ENCODE data around the gene ZNF814. TPM values are rescaled to one million over a fixed set of nuclear protein-coding genes. Genes with fewer than 3 reads are reported as not detected.
A peak's percentile ranks its signal among the peaks of the same experiment; 100 is the strongest.
"Not testable (repeated sequence)": the region's sequence is repeated elsewhere in the genome, so short reads cannot be mapped to it uniquely, and the experiment has no call there.

ZNF814 gene
- total and polyA plus RNA-seq, 4 experiments from 2014 or later = 9.3 to 35.3 (median 26.2) TPM

GRCh38 chr19:57823155-57823554 is 65.7 kb downstream of the ZNF814 start:
- Mint-ChIP-seq H3K27ac (peak overlapping the region in 4 of 7 donors; percentile 43 to 82 (median 60)), H3K4me3 (peak overlapping the region in 1 of 8 donors; percentile 12), H3K4me1 (peaks cover 41 to 81% (median 47%) of the 10 kb centered on the region in 4 donors), H3K36me3 (peaks cover 26 to 53% of the 10 kb centered on the region in 2 donors)
- CTCF ChIA-PET (ENCODE audit: partially characterized antibody); H3K9me3 ChIP-seq (ENCODE audit: control insufficient read depth in 1 of 2, low read length in 2 of 2); H3K27me3 ChIP-seq (ENCODE audit: insufficient read depth, low read length); DNase-seq; H3K9me3 Mint-ChIP-seq; intact Hi-C loops (cut with micrococcal nuclease); POLR2A ChIA-PET (ENCODE audit: partially characterized antibody); H3K27ac ChIP-seq (ENCODE audit: low read depth, low read length); H3K27me3 Mint-ChIP-seq; H3K36me3 ChIP-seq (ENCODE audit: insufficient read depth, low read length); H3K4me3 ChIP-seq (ENCODE audit: low read length in 2 of 2): not testable (repeated sequence)
- H3K4me1 ChIP-seq (ENCODE audit: insufficient read depth, low read length) = peaks cover 19% of the 10 kb centered on the region

- H3K27me3 Mint-ChIP-seq; H3K9me3 Mint-ChIP-seq; H3K27me3 ChIP-seq (ENCODE audit: insufficient read depth, low read length); intact Hi-C loops (cut with micrococcal nuclease); H3K9me3 ChIP-seq (ENCODE audit: control insufficient read depth in 1 of 2, low read length in 2 of 2); H3K27ac ChIP-seq (ENCODE audit: low read depth, low read length); DNase-seq; H3K4me3 ChIP-seq (ENCODE audit: low read length in 2 of 2); CTCF ChIA-PET (ENCODE audit: partially characterized antibody); H3K36me3 ChIP-seq (ENCODE audit: insufficient read depth, low read length): not testable (repeated sequence)
- H3K27ac Mint-ChIP-seq = peak overlapping the region in 2 of 7 donors; percentile 36 to 93
- H3K36me3 Mint-ChIP-seq = peaks cover 17 to 44% of the 10 kb centered on the region in 2 donors
- H3K4me1 Mint-ChIP-seq = peaks cover 39 to 73% (median 46%) of the 10 kb centered on the region in 4 donors
- POLR2A ChIA-PET (ENCODE audit: partially characterized antibody) = interaction anchor here (0.9 kb wide), 1 partner anchor 181 kb away, joined by 3 read pairs; the partner anchor contains the start of gene ZNF606
- peak overlapping the region in 3 of 8 donors; percentile 45 to 99 (median 98) for H3K4me3 Mint-ChIP-seq
- H3K4me1 ChIP-seq (ENCODE audit: insufficient read depth, low read length) = peaks cover 19% of the 10 kb centered on the region
These were observed 67.3 kb downstream of the ZNF814 start for GRCh38 chr19:57821501-57821900.

GRCh38 chr19:57821095-57821494 is 67.7 kb downstream of the ZNF814 start:
- H3K9me3 ChIP-seq (ENCODE audit: control insufficient read depth in 1 of 2, low read length in 2 of 2); DNase-seq; CTCF ChIA-PET (ENCODE audit: partially characterized antibody); H3K9me3 Mint-ChIP-seq; H3K36me3 ChIP-seq (ENCODE audit: insufficient read depth, low read length); intact Hi-C loops (cut with micrococcal nuclease); H3K27me3 Mint-ChIP-seq; H3K27ac ChIP-seq (ENCODE audit: low read depth, low read length); H3K27me3 ChIP-seq (ENCODE audit: insufficient read depth, low read length): not testable (repeated sequence)
- H3K4me1 Mint-ChIP-seq = peaks cover 39 to 72% (median 47%) of the 10 kb centered on the region in 4 donors
- peak overlapping the region in 6 of 7 donors; percentile 36 to 99 (median 64) for H3K27ac Mint-ChIP-seq
- peaks cover 19% of the 10 kb centered on the region for H3K4me1 ChIP-seq (ENCODE audit: insufficient read depth, low read length)
- peaks cover 15 to 42% of the 10 kb centered on the region in 2 donors for H3K36me3 Mint-ChIP-seq
- peak overlapping the region in 1 of 2 donors; percentile 91 for H3K4me3 ChIP-seq (ENCODE audit: low read length in 2 of 2)
- peak overlapping the region; percentile 96 to 99 (median 98) for H3K4me3 Mint-ChIP-seq
- POLR2A ChIA-PET (ENCODE audit: partially characterized antibody) = interaction anchor here (0.9 kb wide), 1 partner anchor 181 kb away, joined by 3 read pairs; the partner anchor contains the start of gene ZNF606

DNA sequence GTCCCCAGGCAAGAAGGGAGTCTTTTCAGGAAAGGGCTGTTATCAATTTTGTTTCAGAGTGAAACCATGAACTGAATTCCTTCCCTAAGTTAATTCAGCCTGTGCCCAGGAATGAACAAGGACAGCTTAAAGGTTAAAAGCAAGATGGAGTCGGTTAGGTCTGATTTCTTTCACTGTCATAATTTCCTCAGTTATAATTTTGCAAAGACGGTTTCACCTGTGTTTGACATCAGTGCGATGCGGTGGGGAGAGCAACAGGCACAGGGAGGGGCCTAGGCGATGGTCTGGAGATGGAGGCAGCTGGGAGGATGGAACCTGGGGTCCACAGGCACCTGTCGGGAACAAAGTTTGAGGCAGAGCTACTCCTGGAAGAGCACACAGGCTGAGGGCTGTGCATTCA is 68.2 kb downstream of the ZNF814 start:
- Mint-ChIP-seq H3K27ac (peak overlapping the region; percentile 93 to 99 (median 99)), H3K4me1 (peaks cover 38 to 72% (median 48%) of the 10 kb centered on the region in 4 donors), H3K4me3 (peak overlapping the region; percentile 96 to 99 (median 98)), H3K36me3 (peaks cover 12 to 37% of the 10 kb centered on the region in 2 donors), H3K27me3 (no peaks in the 10 kb centered on the region), H3K9me3 (no peaks in the 10 kb centered on the region)
- no peaks in the 10 kb centered on the region for H3K36me3 ChIP-seq (ENCODE audit: insufficient read depth, low read length)
- no peaks in the 10 kb centered on the region for H3K9me3 ChIP-seq (ENCODE audit: control insufficient read depth in 1 of 2, low read length in 2 of 2)
- H3K27me3 ChIP-seq (ENCODE audit: insufficient read depth, low read length) = no peaks in the 10 kb centered on the region
- CTCF ChIA-PET (ENCODE audit: partially characterized antibody) = no interaction called here
- intact Hi-C loops (cut with micrococcal nuclease) = no loop called here
- peak overlapping the region; percentile 75 for H3K27ac ChIP-seq (ENCODE audit: low read depth, low read length)
- peak overlapping the region; percentile 86 to 91 for H3K4me3 ChIP-seq (ENCODE audit: low read length in 2 of 2)
- H3K4me1 ChIP-seq (ENCODE audit: insufficient read depth, low read length) = peaks cover 19% of the 10 kb centered on the region
- POLR2A ChIA-PET (ENCODE audit: partially characterized antibody) = interaction anchor here (0.6 to 2.5 kb wide), 8 partner anchors 13 to 242 kb away, joined by 3 to 10 read pairs (median 6); partner anchors contain the start of genes ZNF416, ZNF586, ZNF587 and ZNF606
- DNase-seq = no peak

- H3K27ac ChIP-seq (ENCODE audit: low read depth, low read length) = peak overlapping the region; percentile 75
- POLR2A ChIA-PET (ENCODE audit: partially characterized antibody) = interaction anchor here (0.7 to 2.5 kb wide), 16 partner anchors 8 to 528 kb away, joined by 3 to 10 read pairs (median 4); partner anchors contain the start of genes ZNF134, ZNF416, ZNF586 and ZNF587
- peak overlapping the region; percentile 93 to 99 (median 99) for H3K27ac Mint-ChIP-seq
- no peaks in the 10 kb centered on the region for H3K9me3 ChIP-seq (ENCODE audit: control insufficient read depth in 1 of 2, low read length in 2 of 2)
- H3K27me3 Mint-ChIP-seq = no peaks in the 10 kb centered on the region
- peaks cover 12 to 35% of the 10 kb centered on the region in 2 donors for H3K36me3 Mint-ChIP-seq
- CTCF ChIA-PET (ENCODE audit: partially characterized antibody) = no interaction called here
- peaks cover 25% of the 10 kb centered on the region for H3K4me1 ChIP-seq (ENCODE audit: insufficient read depth, low read length)
- H3K4me3 Mint-ChIP-seq = peak overlapping the region; percentile 96 to 99 (median 98)
- H3K27me3 ChIP-seq (ENCODE audit: insufficient read depth, low read length) = no peaks in the 10 kb centered on the region
- peak overlapping the region; percentile 86 to 91 for H3K4me3 ChIP-seq (ENCODE audit: low read length in 2 of 2)
- intact Hi-C loops (cut with micrococcal nuclease) = loop anchor here (1.0 to 5.0 kb wide), 2 partner anchors 92 to 186 kb away; partner anchors contain the start of genes ZNF211 and ZNF671
- H3K9me3 Mint-ChIP-seq = no peaks in the 10 kb centered on the region
- peaks cover 45 to 75% (median 55%) of the 10 kb centered on the region in 4 donors for H3K4me1 Mint-ChIP-seq
- no peaks in the 10 kb centered on the region for H3K36me3 ChIP-seq (ENCODE audit: insufficient read depth, low read length)
- DNase-seq = peak; percentile 80 to 91 (median 84)
These were observed 69.2 kb downstream of the ZNF814 start for GRCh38 chr19:57819475-57820148.

- H3K4me1 ChIP-seq (ENCODE audit: insufficient read depth, low read length) = peaks cover 30% of the 10 kb centered on the region
- no peaks in the 10 kb centered on the region for H3K9me3 ChIP-seq (ENCODE audit: control insufficient read depth in 1 of 2, low read length in 2 of 2)
- intact Hi-C loops (cut with micrococcal nuclease) = loop anchor here (5.0 kb wide), 1 partner anchor 91 kb away; the partner anchor contains the start of gene ZNF671
- no peaks in the 10 kb centered on the region for H3K36me3 ChIP-seq (ENCODE audit: insufficient read depth, low read length)
- ChIA-PET POLR2A (ENCODE audit: partially characterized antibody) (interaction anchor here (1.3 to 2.5 kb wide), 6 partner anchors 9 to 240 kb away, joined by 3 to 10 read pairs (median 6); partner anchors contain the start of genes ZNF134, ZNF416, ZNF587 and ZNF776), CTCF (ENCODE audit: partially characterized antibody) (no interaction called here)
- H3K4me3 ChIP-seq (ENCODE audit: low read length in 2 of 2) = no peak overlapping the region
- Mint-ChIP-seq H3K27me3 (no peaks in the 10 kb centered on the region), H3K9me3 (no peaks in the 10 kb centered on the region), H3K27ac (peak overlapping the region in 5 of 7 donors; percentile 39 to 98 (median 76)), H3K4me1 (peaks cover 45 to 75% (median 56%) of the 10 kb centered on the region in 4 donors), H3K4me3 (peak overlapping the region in 7 of 8 donors; percentile 64 to 99 (median 71)), H3K36me3 (peaks cover 9 to 36% of the 10 kb centered on the region in 2 donors)
- DNase-seq = no peak
- no peak overlapping the region for H3K27ac ChIP-seq (ENCODE audit: low read depth, low read length)
- H3K27me3 ChIP-seq (ENCODE audit: insufficient read depth, low read length) = no peaks in the 10 kb centered on the region
These were observed 70.5 kb downstream of the ZNF814 start for GRCh38 chr19:57818378-57818777.

- peak overlapping the region in 6 of 8 donors; percentile 64 to 74 (median 70) for H3K4me3 Mint-ChIP-seq
- DNase-seq = no peak
- POLR2A ChIA-PET (ENCODE audit: partially characterized antibody) = no interaction called here
- CTCF ChIA-PET (ENCODE audit: partially characterized antibody) = interaction anchor here (1.0 kb wide), 1 partner anchor 13 kb away, joined by 3 read pairs; no protein-coding TSS in a partner anchor
- no peak overlapping the region for H3K27ac ChIP-seq (ENCODE audit: low read depth, low read length)
- H3K36me3 Mint-ChIP-seq = peaks cover 7 to 32% of the 10 kb centered on the region in 2 donors
- H3K36me3 ChIP-seq (ENCODE audit: insufficient read depth, low read length) = no peaks in the 10 kb centered on the region
- no peaks in the 10 kb centered on the region for H3K9me3 ChIP-seq (ENCODE audit: control insufficient read depth in 1 of 2, low read length in 2 of 2)
- H3K4me3 ChIP-seq (ENCODE audit: low read length in 2 of 2) = no peak overlapping the region
- H3K4me1 ChIP-seq (ENCODE audit: insufficient read depth, low read length) = peaks cover 34% of the 10 kb centered on the region
- no peaks in the 10 kb centered on the region for H3K27me3 ChIP-seq (ENCODE audit: insufficient read depth, low read length)
- no peaks in the 10 kb centered on the region for H3K9me3 Mint-ChIP-seq
- peaks cover 46 to 75% (median 56%) of the 10 kb centered on the region in 4 donors for H3K4me1 Mint-ChIP-seq
- intact Hi-C loops (cut with micrococcal nuclease) = loop anchor here (5.0 kb wide), 1 partner anchor 91 kb away; the partner anchor contains the start of gene ZNF671
- H3K27ac Mint-ChIP-seq = peak overlapping the region in 2 of 7 donors; percentile 93 to 98
- H3K27me3 Mint-ChIP-seq = no peaks in the 10 kb centered on the region
These were observed 70.9 kb downstream of the ZNF814 start for GRCh38 chr19:57817976-57818375.
